K562 (cell line): ENCODE results near the gene LHPP. TPM values are rescaled to one million over a fixed set of nuclear protein-coding genes. Genes with fewer than 3 reads are reported as not detected.

ENCODE experiments used
- ATAC-seq: fragments of 200-7000 bp; cut with Tn5 transposase; 3 replicates; pipeline ENCODE4 v1.9.1; 2020; ENCODE audit warnings: moderate library complexity
- BruUV-seq: library from RNA; stranded (reverse); fragments of 400-500 nt; replicated peaks from 2 replicates; lab custom pipeline; 2021; lab: Mats Ljungman, UMichigan
- CTCF ChIA-PET: fragments of 300-600 bp; formaldehyde crosslinking; extraction: SDS; loops from one replicate; lab custom pipeline; 2021; ENCODE audit warnings: low intra/inter-chr PET ratio; lab: Yijun Ruan, JAX
- POLR2A ChIA-PET: fragments of 300-600, 350-650 bp; sonication (Branson Sonifier 250); formaldehyde crosslinking; extraction: SDS; loops from one replicate; lab custom pipeline; 2021; ENCODE audit warnings: antibody characterized with exemption, inconsistent platforms; lab: Yijun Ruan, JAX
- DNase-seq, 4 experiments: peaks; one replicate each; pipeline versions ENCODE4 v3.0.0 to v3.0.0-alpha.2; 2011 to 2018; ENCODE audit warnings: low spot score in 3 of 4, mixed read lengths in 3 of 4; ENCODE audit errors: extremely low read depth in 1 of 4
- FAIRE-seq: peaks from 2 replicates; lab custom pipeline; 2011; peaks lifted over from hg19 to GRCh38; lab: Jason Lieb, UNC
- H2AFZ ChIP-seq: 2 replicates; pipeline ENCODE4 v1.6.0; 2011; ENCODE audit warnings: low read depth, low read length, control low read depth, inconsistent platforms
- H3K27ac ChIP-seq: fragments of 200-600 bp; 3 replicates; pipeline ENCODE4 v1.8.0; 2011; ENCODE audit warnings: low read depth, mild to moderate bottlenecking, control low read depth, inconsistent platforms, low read length, moderate library complexity, mixed read lengths; ENCODE audit errors: extremely low read depth
- H3K27me3 ChIP-seq, 2 experiments: fragments of 300-600 bp in 1 of 2; 2 replicates in 1 of 2; 3 replicates in 1 of 2; pipeline versions ENCODE4 v1.6.0 to v1.8.0; 2011; ENCODE audit warnings: inconsistent platforms in 2 of 2, low read length in 2 of 2, mild to moderate bottlenecking in 1 of 2, mixed read lengths in 1 of 2, moderate library complexity in 1 of 2; ENCODE audit not compliant: control insufficient read depth in 2 of 2, insufficient read depth in 2 of 2
- H3K36me3 ChIP-seq: fragments of 300-600 bp; 3 replicates; pipeline ENCODE4 v1.8.0; 2011; ENCODE audit warnings: mild to moderate bottlenecking, low read length, inconsistent platforms; ENCODE audit not compliant: control insufficient read depth, insufficient read depth
- H3K4me1 ChIP-seq, 2 experiments: fragments of 200-600 bp in 1 of 2; replicated peaks in 1 of 2; 2 replicates in 1 of 2; 3 replicates in 1 of 2; pipeline versions ENCODE4 v1.5.1 to v1.8.0; 2011; ENCODE audit warnings: inconsistent platforms in 2 of 2, low read length in 2 of 2, mild to moderate bottlenecking in 1 of 2, mixed read lengths in 1 of 2, moderate library complexity in 1 of 2; ENCODE audit not compliant: control insufficient read depth in 2 of 2, insufficient read depth in 2 of 2
- H3K4me2 ChIP-seq: 2 replicates; pipeline ENCODE4 v1.6.1; 2011; ENCODE audit warnings: low read length, control low read depth, inconsistent platforms, mixed read lengths; ENCODE audit not compliant: insufficient read depth
- H3K4me3 ChIP-seq: fragments of 200-600 bp; sonication (generic), shearing (Covaris generic); 2 replicates; pipeline ENCODE4 v1.5.1; 2016; ENCODE audit warnings: control low read depth, inconsistent platforms
- H3K79me2 ChIP-seq: fragments of 200-600 bp; 3 replicates; pipeline ENCODE4 v1.8.0; 2011; ENCODE audit warnings: low read length, inconsistent platforms; ENCODE audit not compliant: control insufficient read depth, insufficient read depth
- H3K9ac ChIP-seq, 2 experiments: 2 replicates each; pipeline versions ENCODE4 v1.6.0 to v1.6.1; 2011; ENCODE audit warnings: low read depth in 2 of 2, low read length in 2 of 2, control low read depth in 1 of 2, inconsistent platforms in 1 of 2, mild to moderate bottlenecking in 1 of 2, mixed read lengths in 1 of 2; ENCODE audit not compliant: insufficient read depth in 1 of 2
- H3K9me1 ChIP-seq: one replicate; pipeline ENCODE4 v1.6.0; 2011; ENCODE audit warnings: inconsistent platforms, mild to moderate bottlenecking, low read length, moderate library complexity; ENCODE audit not compliant: control insufficient read depth, insufficient read depth
- H3K9me3 ChIP-seq: replicated peaks from 2 replicates; pipeline ENCODE4 v1.5.1; 2011; ENCODE audit warnings: low read depth, low read length, inconsistent platforms; ENCODE audit not compliant: control insufficient read depth, insufficient read depth
- H4K20me1 ChIP-seq: replicated peaks from 2 replicates; pipeline ENCODE4 v1.6.1; 2011; ENCODE audit warnings: low read length, inconsistent platforms, mixed read lengths; ENCODE audit not compliant: control insufficient read depth, insufficient read depth
- CREB1 ChIP-seq, 2 experiments: sonication (generic) in 1 of 2; formaldehyde crosslinking in 1 of 2; IDR thresholded peaks; 2 replicates each; pipeline versions ENCODE4 v1.6.1 to v1.8.0; 2012 to 2022; ENCODE audit warnings: inconsistent platforms in 1 of 2, mild to moderate bottlenecking in 1 of 2, missing genetic modification reagents in 1 of 2, moderate library complexity in 1 of 2
- ZNF766 ChIP-seq: fragments of 200-800 bp; sonication (Bioruptor generic); conservative IDR thresholded peaks from 2 replicates; pipeline ENCODE4 v1.6.1; 2016; ENCODE audit warnings: missing genetic modification characterization, missing compliant biosample characterization
- WGBS: fragments of 100-300 bp; shearing (Covaris generic); methylation state at CpG from one replicate; pipeline ENCODE4 v1.1.6; 2016; ENCODE audit warnings: low coverage, mixed read lengths; ENCODE audit not compliant: insufficient coverage; ENCODE audit errors: missing lambda C conversion rate; 5-methylcytosine and 5-hydroxymethylcytosine counted together
- in situ Hi-C: fragments of 300-500 bp; cut with MboI; formaldehyde crosslinking; loops from 4 replicates; pipeline ENCODE4 v1.15.0; 2018; ENCODE audit warnings: inconsistent platforms, mixed read lengths
- intact Hi-C: fragments of 100-400 bp; cut with micrococcal nuclease; formaldehyde crosslinking; loops from 2 replicates; pipeline ENCODE4 v1.14.2; 2022
- polyA plus RNA-seq, 8 experiments: library from polyadenylated mRNA; depleted of rRNA in 4 of 8; stranded (reverse) in 5 of 8; unstranded in 3 of 8; fragments of >200 nt; fragmentation: Nextera tagmentation in 2 of 8; fragmentation: Illumina TruSeq in 1 of 8; extraction: Ambion mirVana in 2 of 8; extraction: Trizol in 1 of 8; gene quantifications; 2 replicates each; pipeline versions ENCODE4 v1.2.1 to v1.2.3, GENCODE V29; 2011 to 2014; ENCODE audit warnings: inconsistent platforms in 1 of 8, missing spikeins in 1 of 8
- total RNA-seq, 7 experiments: library from RNA; depleted of rRNA in 6 of 7; stranded (reverse); fragments of >200 nt in 6 of 7; fragmentation: Illumina TruSeq in 2 of 7; extraction: Trizol in 2 of 7; gene quantifications; 2 replicates each; pipeline versions ENCODE4 v1.2.1 to v1.2.3, GENCODE V29; 2011 to 2021; ENCODE audit warnings: low replicate concordance in 1 of 7
- TF ChIP-seq, protein P1 (sequence below): fragments of 250-450 bp; sonication (Bioruptor Pico); IDR thresholded peaks from 2 replicates; pipeline ENCODE4 v1.4.0; 2020; ENCODE audit warnings: mild to moderate bottlenecking, moderate library complexity
- TF ChIP-seq, protein P2 (sequence below): fragments of 450-650 bp; formaldehyde crosslinking; conservative IDR thresholded peaks from 2 replicates; pipeline ENCODE4 v1.4.0; 2022; ENCODE audit warnings: mild to moderate bottlenecking, missing genetic modification characterization

The LHPP gene
- total and polyA plus RNA-seq, 9 of the 15 experiments (the other 6 are each of a cell fraction or from before 2014, with no cell fraction given): 0.34 to 7.4 (median 3.0) TPM

- H4K20me1 ChIP-seq: peaks cover 12% of the 10 kb centered on the region; the same call in 1 of the 2 replicates
- H3K79me2 ChIP-seq: peaks cover 90% of the 10 kb centered on the region
- peaks cover 51% of the 10 kb centered on the region for H3K36me3 ChIP-seq
- H2AFZ ChIP-seq: no peak overlapping the region
- H3K9me1 ChIP-seq: no peaks in the 10 kb centered on the region
- no peak overlapping the region for H3K27ac ChIP-seq
- H3K4me1 ChIP-seq: peaks cover 9 to 10% of the 10 kb centered on the region in 2 experiments; a peak in 4 of 5 replicates
- no peak overlapping the region for H3K9ac ChIP-seq
- no peaks in the 10 kb centered on the region for H3K9me3 ChIP-seq
- intact Hi-C loops: no loop called here
- TF ChIP-seq, protein P1, sequence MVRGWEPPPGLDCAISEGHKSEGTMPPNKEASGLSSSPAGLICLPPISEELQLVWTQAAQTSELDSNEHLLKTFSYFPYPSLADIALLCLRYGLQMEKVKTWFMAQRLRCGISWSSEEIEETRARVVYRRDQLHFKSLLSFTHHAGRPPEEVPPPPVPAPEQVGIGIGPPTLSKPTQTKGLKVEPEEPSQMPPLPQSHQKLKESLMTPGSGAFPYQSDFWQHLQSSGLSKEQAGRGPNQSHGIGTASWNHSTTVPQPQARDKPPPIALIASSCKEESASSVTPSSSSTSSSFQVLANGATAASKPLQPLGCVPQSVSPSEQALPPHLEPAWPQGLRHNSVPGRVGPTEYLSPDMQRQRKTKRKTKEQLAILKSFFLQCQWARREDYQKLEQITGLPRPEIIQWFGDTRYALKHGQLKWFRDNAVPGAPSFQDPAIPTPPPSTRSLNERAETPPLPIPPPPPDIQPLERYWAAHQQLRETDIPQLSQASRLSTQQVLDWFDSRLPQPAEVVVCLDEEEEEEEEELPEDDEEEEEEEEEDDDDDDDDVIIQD (CRISPR knock-in tag): no peak
- TF ChIP-seq, protein P2, sequence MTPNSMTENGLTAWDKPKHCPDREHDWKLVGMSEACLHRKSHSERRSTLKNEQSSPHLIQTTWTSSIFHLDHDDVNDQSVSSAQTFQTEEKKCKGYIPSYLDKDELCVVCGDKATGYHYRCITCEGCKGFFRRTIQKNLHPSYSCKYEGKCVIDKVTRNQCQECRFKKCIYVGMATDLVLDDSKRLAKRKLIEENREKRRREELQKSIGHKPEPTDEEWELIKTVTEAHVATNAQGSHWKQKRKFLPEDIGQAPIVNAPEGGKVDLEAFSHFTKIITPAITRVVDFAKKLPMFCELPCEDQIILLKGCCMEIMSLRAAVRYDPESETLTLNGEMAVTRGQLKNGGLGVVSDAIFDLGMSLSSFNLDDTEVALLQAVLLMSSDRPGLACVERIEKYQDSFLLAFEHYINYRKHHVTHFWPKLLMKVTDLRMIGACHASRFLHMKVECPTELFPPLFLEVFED (CRISPR knock-in tag): no peak
- TF ChIP-seq ZNF766 (CRISPR knock-in tag) (no peak), CREB1 (IDR thresholded peaks at IDR 0.05) (no peak), CREB1 (CRISPR knock-in tag; IDR thresholded peaks at IDR 0.05) (no peak)
- TF ChIP-seq, all 486 proteins: peak for 0
- ATAC-seq (no peak), DNase-seq (no peak), FAIRE-seq (no peak)
- POLR2A ChIA-PET: interaction anchor here (1.9 kb wide), 1 partner anchor 10 kb away, joined by 6 read pairs; no protein-coding TSS in a partner anchor
- BruUV-seq: no TSS peak
- no peak overlapping the region for H3K4me2 ChIP-seq
- WGBS: 63% methylated on average over 3 of the region's 4 CpGs
- H3K4me3 ChIP-seq: no peak overlapping the region
- in situ Hi-C loops: no loop called here
- H3K27me3 ChIP-seq: no peaks in the 10 kb centered on the region
- CTCF ChIA-PET: no interaction called here
Measured at GRCh38 chr10:124414076-124414475, 47.5 kb upstream of the LHPP start.
